SK-N-SH (cell line): Measurements from ENCODE around the gene KCNN3. TPM values are rescaled to one million over a fixed set of nuclear protein-coding genes. Genes with fewer than 3 reads are reported as not detected.

Experiments used
- CTCF ChIA-PET: fragments of 300-600, 350-600 bp; formaldehyde crosslinking; extraction: SDS; loops from one replicate; lab custom pipeline; 2021; lab: Yijun Ruan, JAX
- POLR2A ChIA-PET: fragments of 350-600 bp; sonication (Branson Sonifier 250); formaldehyde crosslinking; extraction: SDS; loops from one replicate; lab custom pipeline; 2020; ENCODE audit warnings: antibody characterized with exemption, inconsistent platforms; lab: Yijun Ruan, JAX
- DNase-seq: peaks from one replicate; pipeline ENCODE4 v3.0.0; 2012
- H2AFZ ChIP-seq: fragments of 200-600 bp; sonication (generic); 2 replicates; pipeline ENCODE4 v1.8.1; 2016; ENCODE audit warnings: antibody characterized with exemption, mild to moderate bottlenecking, low read depth
- H3F3A ChIP-seq: fragments of 200-600 bp; sonication (generic); replicated peaks from 2 replicates; pipeline ENCODE3; 2016; ENCODE audit warnings: antibody characterized with exemption, mild to moderate bottlenecking; ENCODE audit not compliant: insufficient read depth
- H3K27ac ChIP-seq, 2 experiments: fragments of 200-500 bp in 1 of 2; fragments of 200-600 bp in 1 of 2; sonication (Bioruptor generic) in 1 of 2; sonication (generic), shearing (Covaris generic) in 1 of 2; 2 replicates each; pipeline versions ENCODE4 v1.5.1 to v1.6.1; 2014 to 2016; ENCODE audit warnings: low read depth in 2 of 2, inconsistent platforms in 1 of 2, low read length in 1 of 2, mild to moderate bottlenecking in 1 of 2, mixed read lengths in 1 of 2
- H3K27me3 ChIP-seq: fragments of 200-600 bp; sonication (generic), shearing (Covaris generic); 2 replicates; pipeline ENCODE4 v1.6.1; 2016; ENCODE audit warnings: mixed run types; ENCODE audit not compliant: insufficient read depth
- H3K36me3 ChIP-seq, 2 experiments: fragments of 200-500 bp in 1 of 2; fragments of 200-600 bp in 1 of 2; sonication (Bioruptor generic) in 1 of 2; sonication (generic) in 1 of 2; replicated peaks in 1 of 2; 2 replicates each; pipeline versions ENCODE3 to v1.5.1; 2014 to 2016; ENCODE audit warnings: low read length in 1 of 2, mild to moderate bottlenecking in 1 of 2; ENCODE audit not compliant: insufficient read depth in 2 of 2, control insufficient read depth in 1 of 2
- H3K4me1 ChIP-seq, 2 experiments: fragments of 200-500 bp in 1 of 2; fragments of 200-600 bp in 1 of 2; sonication (Bioruptor generic) in 1 of 2; sonication (generic), shearing (Covaris generic) in 1 of 2; 2 replicates each; pipeline versions ENCODE4 v1.5.1 to v1.6.1; 2014 to 2016; ENCODE audit warnings: low read depth in 1 of 2, low read length in 1 of 2, mixed run types in 1 of 2; ENCODE audit not compliant: insufficient read depth in 2 of 2, control insufficient read depth in 1 of 2
- H3K4me2 ChIP-seq: fragments of 200-600 bp; sonication (generic), shearing (Covaris generic); 2 replicates; pipeline ENCODE4 v1.6.1; 2017; ENCODE audit warnings: mixed run types
- H3K4me3 ChIP-seq, 2 experiments: fragments of 200-500 bp in 1 of 2; fragments of 200-600 bp in 1 of 2; sonication (Bioruptor generic) in 1 of 2; sonication (generic), shearing (Covaris generic) in 1 of 2; 2 replicates each; pipeline versions ENCODE4 v1.5.1 to v1.8.1; 2014 to 2016; ENCODE audit warnings: low read depth in 2 of 2, inconsistent platforms in 1 of 2, low read length in 1 of 2, mild to moderate bottlenecking in 1 of 2, mixed read lengths in 1 of 2, moderate library complexity in 1 of 2
- H3K79me2 ChIP-seq: fragments of 200-600 bp; sonication (generic); 2 replicates; pipeline ENCODE4 v1.8.1; 2017; ENCODE audit warnings: mild to moderate bottlenecking; ENCODE audit not compliant: insufficient read depth
- H3K9ac ChIP-seq: fragments of 200-600 bp; sonication (generic); 2 replicates; pipeline ENCODE4 v1.6.1; 2017; ENCODE audit warnings: mixed run types
- H3K9me2 ChIP-seq: fragments of 200-600 bp; sonication (generic); 2 replicates; pipeline ENCODE4 v1.6.1; 2017; ENCODE audit warnings: mixed run types
- H3K9me3 ChIP-seq: fragments of 200-600 bp; sonication (generic); 2 replicates; pipeline ENCODE4 v1.6.1; 2017; ENCODE audit warnings: mixed run types, mild to moderate bottlenecking, moderate library complexity
- H4K20me1 ChIP-seq: fragments of 200-600 bp; sonication (generic); 2 replicates; pipeline ENCODE4 v1.6.1; 2017; ENCODE audit warnings: mild to moderate bottlenecking, mixed run types; ENCODE audit not compliant: insufficient read depth
- ELF1 ChIP-seq: IDR thresholded peaks from 2 replicates; pipeline ENCODE4 v1.4.0; 2012
- EP300 ChIP-seq, 2 experiments: IDR thresholded peaks; 2 replicates each; pipeline versions ENCODE4 v1.4.0 to v1.6.1; 2012; ENCODE audit warnings: borderline replicate concordance in 1 of 2, low read depth in 1 of 2, low read length in 1 of 2
- EZH2phosphoT487 ChIP-seq: fragments of 200-600 bp; sonication (generic); IDR thresholded peaks from 2 replicates; pipeline ENCODE4 v1.6.1; 2017; ENCODE audit warnings: low read depth, mixed run types, mild to moderate bottlenecking, antibody characterized with exemption, moderate library complexity, borderline replicate concordance
- FOSL2 ChIP-seq: IDR thresholded peaks from 2 replicates; pipeline ENCODE4 v1.4.0; 2012; ENCODE audit warnings: low read depth, mild to moderate bottlenecking, moderate library complexity, borderline replicate concordance
- GABPA ChIP-seq: IDR thresholded peaks from 2 replicates; pipeline ENCODE4 v1.4.0; 2012; ENCODE audit warnings: low read depth, mild to moderate bottlenecking
- JUND ChIP-seq: IDR thresholded peaks from 2 replicates; pipeline ENCODE4 v1.4.0; 2012
- MXI1 ChIP-seq: IDR thresholded peaks from 2 replicates; pipeline ENCODE4 v1.6.1; 2012; ENCODE audit warnings: mild to moderate bottlenecking, low read depth, low read length, improper control_type of control experiment
- NFIC ChIP-seq: IDR thresholded peaks from 2 replicates; pipeline ENCODE4 v1.4.0; 2012; ENCODE audit warnings: borderline replicate concordance
- NRF1 ChIP-seq: IDR thresholded peaks from 2 replicates; pipeline ENCODE4 v1.6.1; 2012; ENCODE audit warnings: low read depth, mild to moderate bottlenecking, low read length
- RAD21 ChIP-seq: IDR thresholded peaks from 2 replicates; pipeline ENCODE4 v1.6.1; 2012; ENCODE audit warnings: mild to moderate bottlenecking, low read length
- SIN3A ChIP-seq: IDR thresholded peaks from 2 replicates; pipeline ENCODE4 v1.6.1; 2012; ENCODE audit warnings: low read depth, mild to moderate bottlenecking, low read length, moderate library complexity, borderline replicate concordance
- SMC3 ChIP-seq: IDR thresholded peaks from 2 replicates; pipeline ENCODE4 v1.6.1; 2012; ENCODE audit warnings: low read depth, low read length, improper control_type of control experiment
- TAF1 ChIP-seq: IDR thresholded peaks from 2 replicates; pipeline ENCODE4 v1.6.1; 2012; ENCODE audit warnings: low read depth, mild to moderate bottlenecking, low read length, moderate library complexity, borderline replicate concordance
- USF1 ChIP-seq: IDR thresholded peaks from 2 replicates; pipeline ENCODE4 v1.4.0; 2012; ENCODE audit warnings: low read depth, borderline replicate concordance
- WGBS: methylation state at CpG from one replicate; pipeline ENCODE4 v1.1.6; 2017; ENCODE audit warnings: low lambda C conversion rate; 5-methylcytosine and 5-hydroxymethylcytosine counted together
- polyA plus RNA-seq, 3 experiments: library from polyadenylated mRNA; depleted of rRNA; stranded (reverse); fragments of >200 nt; gene quantifications; 2 replicates each; pipeline ENCODE4 v1.2.3, GENCODE V29; 2012
- TF ChIP-seq, protein P1 (sequence below): IDR thresholded peaks from 2 replicates; pipeline ENCODE4 v1.4.0; 2012; ENCODE audit warnings: low read depth
- TF ChIP-seq, protein P2 (sequence below): fragments of 150-350 bp; IDR thresholded peaks from 2 replicates; pipeline ENCODE4 v1.6.1; 2016; ENCODE audit warnings: mild to moderate bottlenecking, low read depth, low read length
- TF ChIP-seq, protein P3 (sequence below): fragments of 150-350 bp; IDR thresholded peaks from 2 replicates; pipeline ENCODE4 v1.6.1; 2017; ENCODE audit warnings: antibody characterized with exemption, low read length, low read depth, borderline replicate concordance

Gene KCNN3
- polyA plus RNA-seq, 1 of the 3 experiments (the other 2 are of a cell fraction): 0.16 TPM

DNA sequence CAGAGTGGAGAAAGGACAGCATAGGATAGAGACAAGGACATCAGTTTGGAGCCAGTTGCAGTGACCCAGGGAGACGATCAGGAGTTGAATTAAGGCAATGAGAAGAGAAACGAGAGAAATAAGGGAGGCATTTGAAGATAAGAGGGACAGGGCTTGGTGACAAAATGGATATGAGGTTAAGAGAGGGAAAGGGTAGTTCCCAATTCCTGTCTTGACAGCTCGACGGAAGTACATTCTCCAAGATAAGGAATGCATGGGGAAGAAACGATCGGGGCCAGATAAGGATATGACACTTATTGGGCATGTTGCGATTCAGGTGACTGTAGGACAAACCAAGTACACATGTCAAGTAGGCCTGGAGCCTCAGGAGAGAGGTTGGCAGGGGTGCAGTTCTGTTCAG is 18.7 kb upstream of the KCNN3 start:
- H3K27ac ChIP-seq: no peak overlapping the region
- ChIA-PET POLR2A (no interaction called here), CTCF (interaction anchor here (0.6 to 2.2 kb wide), 4 partner anchors 10 to 220 kb away, joined by 3 to 14 read pairs (median 6); partner anchors contain the start of gene PYGO2)
- peaks cover 25% of the 10 kb centered on the region for H3K27me3 ChIP-seq
- no peak overlapping the region for H3K4me2 ChIP-seq
- peaks cover 0 to 8% of the 10 kb centered on the region in 2 experiments; a peak in 2 of 4 replicates for H3K4me1 ChIP-seq
- DNase-seq: no peak
- no peaks in the 10 kb centered on the region for H3K9me2 ChIP-seq
- H3K36me3 ChIP-seq: no peaks in the 10 kb centered on the region
- H3K79me2 ChIP-seq: no peaks in the 10 kb centered on the region
- no peak overlapping the region for H3K9ac ChIP-seq
- TF ChIP-seq USF1 (no peak), FOSL2 (no peak), NFIC (no peak), SMC3 (no peak)
- TF ChIP-seq, protein P1, sequence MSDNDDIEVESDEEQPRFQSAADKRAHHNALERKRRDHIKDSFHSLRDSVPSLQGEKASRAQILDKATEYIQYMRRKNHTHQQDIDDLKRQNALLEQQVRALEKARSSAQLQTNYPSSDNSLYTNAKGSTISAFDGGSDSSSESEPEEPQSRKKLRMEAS: no peak
- TF ChIP-seq, protein P2, sequence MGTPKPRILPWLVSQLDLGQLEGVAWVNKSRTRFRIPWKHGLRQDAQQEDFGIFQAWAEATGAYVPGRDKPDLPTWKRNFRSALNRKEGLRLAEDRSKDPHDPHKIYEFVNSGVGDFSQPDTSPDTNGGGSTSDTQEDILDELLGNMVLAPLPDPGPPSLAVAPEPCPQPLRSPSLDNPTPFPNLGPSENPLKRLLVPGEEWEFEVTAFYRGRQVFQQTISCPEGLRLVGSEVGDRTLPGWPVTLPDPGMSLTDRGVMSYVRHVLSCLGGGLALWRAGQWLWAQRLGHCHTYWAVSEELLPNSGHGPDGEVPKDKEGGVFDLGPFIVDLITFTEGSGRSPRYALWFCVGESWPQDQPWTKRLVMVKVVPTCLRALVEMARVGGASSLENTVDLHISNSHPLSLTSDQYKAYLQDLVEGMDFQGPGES: no peak
- TF ChIP-seq, all 33 proteins: peak for 0
- Histone ChIP-seq H3K4me3 (no peak overlapping the region), H3F3A (no peaks in the 10 kb centered on the region), H3K9me3 (no peaks in the 10 kb centered on the region), H2AFZ (no peak overlapping the region), H4K20me1 (no peaks in the 10 kb centered on the region)
- 59% methylated on average over 7 of the region's 7 CpGs for WGBS

DNA sequence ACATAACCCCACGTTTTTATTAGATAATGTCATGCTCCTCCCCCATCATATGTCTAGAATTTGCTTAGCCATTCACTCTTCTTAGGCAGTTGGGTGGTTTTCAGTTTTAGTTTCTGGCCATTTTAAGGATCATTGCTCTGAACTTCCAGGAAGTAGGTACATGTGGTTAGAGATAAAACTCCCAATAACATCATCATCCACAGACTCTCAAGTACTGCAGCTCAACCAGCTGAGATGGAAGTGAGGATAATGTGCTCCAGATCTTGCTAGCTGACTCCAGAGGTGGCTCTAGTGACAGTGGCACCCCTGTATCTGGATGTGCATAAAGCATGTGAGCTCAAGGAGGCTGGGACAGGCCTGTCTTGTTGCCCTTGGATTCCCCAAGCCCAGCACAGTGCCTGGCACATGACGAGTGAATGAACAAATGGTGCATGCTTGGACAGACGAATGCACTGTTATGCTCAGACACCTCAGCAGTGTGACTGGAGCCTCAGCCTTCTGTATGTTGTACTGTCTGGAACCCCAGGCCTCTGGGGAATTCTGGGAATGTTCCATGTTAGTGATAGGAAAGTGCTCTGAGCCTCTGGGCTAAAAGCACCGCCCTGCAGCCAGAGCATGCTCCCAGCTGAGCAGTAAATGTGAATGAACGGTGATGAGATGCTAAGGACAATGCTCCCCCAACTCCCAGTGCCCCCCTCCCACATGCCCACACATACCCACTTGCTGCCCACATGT is 16.4 kb upstream of the KCNN3 start:
- Histone ChIP-seq H3F3A (no peaks in the 10 kb centered on the region), H3K4me3 (no peak overlapping the region), H4K20me1 (no peaks in the 10 kb centered on the region), H3K79me2 (no peaks in the 10 kb centered on the region), H3K27me3 (peaks cover 18% of the 10 kb centered on the region), H2AFZ (no peak overlapping the region), H3K4me2 (no peak overlapping the region), H3K9me2 (no peaks in the 10 kb centered on the region), H3K27ac (no peak overlapping the region), H3K36me3 (no peaks in the 10 kb centered on the region)
- DNase-seq: no peak
- WGBS: 35% methylated on average over 3 of the region's 5 CpGs
- POLR2A ChIA-PET: no interaction called here
- CTCF ChIA-PET: interaction anchor here (1.0 to 2.1 kb wide), 4 partner anchors 8 to 281 kb away, joined by 3 to 9 read pairs (median 4); no protein-coding TSS in a partner anchor
- TF ChIP-seq NRF1: no peak
- TF ChIP-seq TAF1: no peak
- TF ChIP-seq, protein P2: no peak
- TF ChIP-seq SIN3A: no peak
- TF ChIP-seq USF1: no peak
- TF ChIP-seq RAD21: no peak
- TF ChIP-seq ELF1: no peak
- TF ChIP-seq EP300 (IDR thresholded peaks at IDR 0.05; ENCODE audit: borderline replicate concordance in 1 of 2, low read depth in 1 of 2, low read length in 1 of 2): no peak
- TF ChIP-seq, protein P3, sequence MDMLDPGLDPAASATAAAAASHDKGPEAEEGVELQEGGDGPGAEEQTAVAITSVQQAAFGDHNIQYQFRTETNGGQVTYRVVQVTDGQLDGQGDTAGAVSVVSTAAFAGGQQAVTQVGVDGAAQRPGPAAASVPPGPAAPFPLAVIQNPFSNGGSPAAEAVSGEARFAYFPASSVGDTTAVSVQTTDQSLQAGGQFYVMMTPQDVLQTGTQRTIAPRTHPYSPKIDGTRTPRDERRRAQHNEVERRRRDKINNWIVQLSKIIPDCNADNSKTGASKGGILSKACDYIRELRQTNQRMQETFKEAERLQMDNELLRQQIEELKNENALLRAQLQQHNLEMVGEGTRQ: no peak
- no peak for TF ChIP-seq JUND
- TF ChIP-seq SMC3: no peak
- TF ChIP-seq EZH2phosphoT487: no peak
- TF ChIP-seq MXI1: no peak
- no peak for TF ChIP-seq GABPA
- TF ChIP-seq, all 33 proteins: peak for 0
- Histone ChIP-seq H3K4me1 (peaks cover 0 to 8% of the 10 kb centered on the region in 2 experiments; a peak in 1 of 4 replicates), H3K9ac (no peak overlapping the region), H3K9me3 (no peaks in the 10 kb centered on the region)
